Calu3 (cell line): ENCODE measurements around the gene PDS5B. TPM values are rescaled to one million over a fixed set of nuclear protein-coding genes. Genes with fewer than 3 reads are reported as not detected.

ENCODE experiments used
- BruUV-seq: library from RNA; stranded (reverse); fragments of 400-500 nt; replicated peaks from 2 replicates; lab custom pipeline; 2021; lab: Mats Ljungman, UMichigan
- CTCF ChIA-PET: fragments of 300-600 bp; sonication (Branson Sonifier 250); formaldehyde crosslinking; loops from one replicate; lab custom pipeline; 2022; ENCODE audit warnings: antibody characterized with exemption; lab: Charles Lee
- DNase-seq: peaks from one replicate; pipeline ENCODE4 v3.0.0; 2022
- H3K27ac Mint-ChIP-seq: one replicate; pipeline ENCODE4 v1.8.0; 2022; ENCODE audit warnings: mixed read lengths; ENCODE audit not compliant: unreplicated experiment
- H3K27me3 Mint-ChIP-seq: one replicate; pipeline ENCODE4 v1.8.0; 2022; ENCODE audit warnings: mixed read lengths; ENCODE audit not compliant: unreplicated experiment
- H3K36me3 Mint-ChIP-seq: one replicate; pipeline ENCODE4 v1.8.0; 2022; ENCODE audit warnings: mild to moderate bottlenecking, moderate library complexity, mixed read lengths; ENCODE audit not compliant: insufficient read depth, unreplicated experiment
- H3K4me1 Mint-ChIP-seq: one replicate; pipeline ENCODE4 v1.8.0; 2022; ENCODE audit warnings: mild to moderate bottlenecking, low read depth, mixed read lengths; ENCODE audit not compliant: unreplicated experiment
- H3K4me3 Mint-ChIP-seq: one replicate; pipeline ENCODE4 v1.8.0; 2022; ENCODE audit warnings: mild to moderate bottlenecking, low read depth, moderate library complexity, mixed read lengths; ENCODE audit not compliant: unreplicated experiment
- H3K9me3 Mint-ChIP-seq: one replicate; pipeline ENCODE4 v1.8.0; 2022; ENCODE audit warnings: low read depth, mixed read lengths; ENCODE audit not compliant: unreplicated experiment
- CTCF ChIP-seq: fragments of 200-600 bp; IDR thresholded peaks from one replicate; pipeline ENCODE4 v1.8.0; 2022; ENCODE audit warnings: antibody characterized with exemption; ENCODE audit not compliant: unreplicated experiment
- intact Hi-C: fragments of 100-400 bp; cut with micrococcal nuclease; formaldehyde crosslinking; loops from one replicate; pipeline ENCODE4 v1.10.0; 2022; ENCODE audit not compliant: unreplicated experiment
- total RNA-seq: library from RNA; stranded (reverse); gene quantifications from 2 replicates; pipeline ENCODE4 v1.2.3, GENCODE V29; 2022

Gene PDS5B
- total RNA-seq, 1 experiment from 2014 or later, result 33.9 TPM

GRCh38 chr13:32804673-32805230, 218.5 kb downstream of the PDS5B start:
- Mint-ChIP-seq H3K4me1 (no peaks in the 10 kb centered on the region), H3K36me3 (no peaks in the 10 kb centered on the region), H3K9me3 (peaks cover 2% of the 10 kb centered on the region), H3K27me3 (no peaks in the 10 kb centered on the region), H3K27ac (no peak overlapping the region), H3K4me3 (no peak overlapping the region)
- BruUV-seq, result no TSS peak
- intact Hi-C loops, result no loop called here
- no peak for DNase-seq
- no peak for TF ChIP-seq CTCF
- CTCF ChIA-PET, result no interaction called here

GRCh38 chr13:32811297-32811800, 225.1 kb downstream of the PDS5B start:
- no peak overlapping the region for H3K27ac Mint-ChIP-seq
- H3K36me3 Mint-ChIP-seq, result no peaks in the 10 kb centered on the region
- intact Hi-C loops, result no loop called here
- H3K4me3 Mint-ChIP-seq, result no peak overlapping the region
- CTCF ChIA-PET, result no interaction called here
- TF ChIP-seq CTCF, result no peak
- DNase-seq, result no peak
- no TSS peak for BruUV-seq
- no peaks in the 10 kb centered on the region for H3K27me3 Mint-ChIP-seq
- no peaks in the 10 kb centered on the region for H3K9me3 Mint-ChIP-seq
- no peaks in the 10 kb centered on the region for H3K4me1 Mint-ChIP-seq

- no peaks in the 10 kb centered on the region for H3K27me3 Mint-ChIP-seq
- intact Hi-C loops, result no loop called here
- no TSS peak for BruUV-seq
- no peak overlapping the region for H3K4me3 Mint-ChIP-seq
- CTCF ChIA-PET, result no interaction called here
- H3K4me1 Mint-ChIP-seq, result no peaks in the 10 kb centered on the region
- no peaks in the 10 kb centered on the region for H3K36me3 Mint-ChIP-seq
- no peak for DNase-seq
- H3K27ac Mint-ChIP-seq, result no peak overlapping the region
- no peaks in the 10 kb centered on the region for H3K9me3 Mint-ChIP-seq
- no peak for TF ChIP-seq CTCF
Measured at GRCh38 chr13:32821149-32821688, 235.0 kb downstream of the PDS5B start.

- BruUV-seq, result no TSS peak
- no peak for DNase-seq
- no peak overlapping the region for H3K27ac Mint-ChIP-seq
- H3K27me3 Mint-ChIP-seq, result no peaks in the 10 kb centered on the region
- no peak overlapping the region for H3K4me3 Mint-ChIP-seq
- intact Hi-C loops, result no loop called here
- no peaks in the 10 kb centered on the region for H3K36me3 Mint-ChIP-seq
- no peaks in the 10 kb centered on the region for H3K4me1 Mint-ChIP-seq
- H3K9me3 Mint-ChIP-seq, result no peaks in the 10 kb centered on the region
- CTCF ChIA-PET, result interaction anchor here (0.5 kb wide), 1 partner anchor 814 kb away, joined by 4 read pairs; no protein-coding TSS in a partner anchor
- TF ChIP-seq CTCF, result no peak
Measured at GRCh38 chr13:32822771-32823170, 236.5 kb downstream of the PDS5B start.
